ENCODE results near the gene CRYBG1. TPM values are rescaled to one million over a fixed set of nuclear protein-coding genes. Genes with fewer than 3 reads are reported as not detected.

The CRYBG1 gene
- polyA plus RNA-seq, 1 donor (not counting 4 experiments of a cell fraction or from before 2014, with no cell fraction given) = 54.7 TPM

DNA sequence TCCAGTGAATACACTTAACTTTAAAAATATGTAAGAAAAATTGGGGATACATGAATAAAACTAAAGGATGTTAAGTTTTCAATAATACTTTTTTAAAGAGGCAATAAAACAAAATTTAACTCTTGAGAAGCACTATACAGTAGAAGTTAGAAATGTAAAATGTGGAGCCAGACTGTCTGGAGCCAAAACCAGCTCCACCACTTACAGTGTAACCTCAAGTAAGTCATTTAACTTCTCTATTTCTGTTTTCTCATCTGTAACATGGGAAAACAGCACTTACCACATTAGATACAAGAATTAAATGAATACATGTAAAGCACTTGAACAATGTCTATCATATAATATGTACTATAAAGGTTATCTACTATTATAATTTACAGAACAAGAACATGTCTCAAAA, 41.7 kb upstream of the CRYBG1 start:
- DNase-seq (ENCODE audit: low read depth, low spot score) (no peak), FAIRE-seq (no peak)
- Histone ChIP-seq H3K4me3 (ENCODE audit: control insufficient read depth in 2 of 3, extremely low read depth in 1 of 3, insufficient read depth in 2 of 3, low read depth in 1 of 3, low read length in 3 of 3) (no peak overlapping the region), H3K36me3 (ENCODE audit: control insufficient read depth in 2 of 2, extremely low read depth in 1 of 2, insufficient read depth in 2 of 2, low read length in 2 of 2) (peaks cover 5 to 7% of the 10 kb centered on the region in 2 experiments), H4K20me1 (ENCODE audit: control insufficient read depth, extremely low read depth, insufficient read depth, low read length) (no peaks in the 10 kb centered on the region), H3K9me3 (ENCODE audit: control insufficient read depth, low read depth, low read length) (no peaks in the 10 kb centered on the region), H3K9ac (ENCODE audit: control insufficient read depth, extremely low read depth, insufficient read depth, low read length) (no peak overlapping the region), H3K27ac (ENCODE audit: control insufficient read depth, insufficient read depth, low read length) (no peak overlapping the region), H2AFZ (ENCODE audit: control insufficient read depth, low read length) (no peak overlapping the region), H3K79me2 (ENCODE audit: control insufficient read depth, insufficient read depth, low read length) (peaks cover 89% of the 10 kb centered on the region), H3K4me2 (ENCODE audit: control insufficient read depth, extremely low read depth, insufficient read depth, low read depth, low read length) (no peak overlapping the region), H3K4me1 (ENCODE audit: control insufficient read depth, extremely low read depth, insufficient read depth, low read length) (peaks cover 13% of the 10 kb centered on the region), H3K9me1 (ENCODE audit: control insufficient read depth, extremely low read depth, insufficient read depth, low read length) (no peaks in the 10 kb centered on the region), H3K27me3 (ENCODE audit: control insufficient read depth, extremely low read depth, insufficient read depth, low read length) (no peaks in the 10 kb centered on the region)
- no peak for TF ChIP-seq EZH2 (IDR thresholded peaks at IDR 0.05; ENCODE audit: low read length)
- TF ChIP-seq, protein P1, sequence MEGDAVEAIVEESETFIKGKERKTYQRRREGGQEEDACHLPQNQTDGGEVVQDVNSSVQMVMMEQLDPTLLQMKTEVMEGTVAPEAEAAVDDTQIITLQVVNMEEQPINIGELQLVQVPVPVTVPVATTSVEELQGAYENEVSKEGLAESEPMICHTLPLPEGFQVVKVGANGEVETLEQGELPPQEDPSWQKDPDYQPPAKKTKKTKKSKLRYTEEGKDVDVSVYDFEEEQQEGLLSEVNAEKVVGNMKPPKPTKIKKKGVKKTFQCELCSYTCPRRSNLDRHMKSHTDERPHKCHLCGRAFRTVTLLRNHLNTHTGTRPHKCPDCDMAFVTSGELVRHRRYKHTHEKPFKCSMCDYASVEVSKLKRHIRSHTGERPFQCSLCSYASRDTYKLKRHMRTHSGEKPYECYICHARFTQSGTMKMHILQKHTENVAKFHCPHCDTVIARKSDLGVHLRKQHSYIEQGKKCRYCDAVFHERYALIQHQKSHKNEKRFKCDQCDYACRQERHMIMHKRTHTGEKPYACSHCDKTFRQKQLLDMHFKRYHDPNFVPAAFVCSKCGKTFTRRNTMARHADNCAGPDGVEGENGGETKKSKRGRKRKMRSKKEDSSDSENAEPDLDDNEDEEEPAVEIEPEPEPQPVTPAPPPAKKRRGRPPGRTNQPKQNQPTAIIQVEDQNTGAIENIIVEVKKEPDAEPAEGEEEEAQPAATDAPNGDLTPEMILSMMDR (optimal IDR thresholded peaks at IDR 0.05 in 1 of 3, IDR thresholded peaks at IDR 0.05 in 1 of 3, conservative IDR thresholded peaks at IDR 0.05 in 1 of 3; ENCODE audit: extremely low read depth in 1 of 3, insufficient read depth in 2 of 3, low read length in 3 of 3) = no peak
- dilution Hi-C loops (cut with MboI; ENCODE audit: extremely low pct_ligation_motif_present, low sequenced_read_pairs) = no loop called here

DNA sequence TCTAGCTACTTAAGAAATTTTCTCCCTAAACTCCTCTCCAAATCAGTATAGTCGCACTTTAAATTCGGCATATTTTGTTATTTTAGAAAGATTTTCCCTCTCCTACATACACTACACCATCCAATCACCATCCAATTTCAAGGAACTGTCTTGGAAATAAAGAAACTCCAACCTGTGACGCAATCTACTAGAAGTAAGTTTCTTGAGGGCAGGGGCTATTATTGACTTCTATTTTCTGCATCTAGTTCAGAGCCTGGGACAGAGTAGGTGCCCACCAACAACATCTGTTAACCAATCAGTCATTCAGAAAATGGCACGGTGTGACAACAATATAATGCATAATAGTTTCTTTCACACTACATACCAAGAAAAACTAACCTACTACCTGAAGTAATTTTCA, 38.6 kb upstream of the CRYBG1 start:
- FAIRE-seq (no peak), DNase-seq (ENCODE audit: low read depth, low spot score) (no peak)
- H3K9me3 ChIP-seq (ENCODE audit: control insufficient read depth, low read depth, low read length) = no peaks in the 10 kb centered on the region
- dilution Hi-C loops (cut with MboI; ENCODE audit: extremely low pct_ligation_motif_present, low sequenced_read_pairs) = no loop called here
- no peaks in the 10 kb centered on the region for H3K27me3 ChIP-seq (ENCODE audit: control insufficient read depth, extremely low read depth, insufficient read depth, low read length)
- TF ChIP-seq, protein P1 (optimal IDR thresholded peaks at IDR 0.05 in 1 of 3, IDR thresholded peaks at IDR 0.05 in 1 of 3, conservative IDR thresholded peaks at IDR 0.05 in 1 of 3; ENCODE audit: extremely low read depth in 1 of 3, insufficient read depth in 2 of 3, low read length in 3 of 3) = no peak
- TF ChIP-seq EZH2 (IDR thresholded peaks at IDR 0.05; ENCODE audit: low read length) = no peak
- H3K36me3 ChIP-seq (ENCODE audit: control insufficient read depth in 2 of 2, extremely low read depth in 1 of 2, insufficient read depth in 2 of 2, low read length in 2 of 2) = no peaks in the 10 kb centered on the region
- no peak overlapping the region for H3K4me3 ChIP-seq (ENCODE audit: control insufficient read depth in 2 of 3, extremely low read depth in 1 of 3, insufficient read depth in 2 of 3, low read depth in 1 of 3, low read length in 3 of 3)
- H3K9ac ChIP-seq (ENCODE audit: control insufficient read depth, extremely low read depth, insufficient read depth, low read length) = no peak overlapping the region
- peaks cover 11% of the 10 kb centered on the region for H3K4me1 ChIP-seq (ENCODE audit: control insufficient read depth, extremely low read depth, insufficient read depth, low read length)
- no peak overlapping the region for H3K27ac ChIP-seq (ENCODE audit: control insufficient read depth, insufficient read depth, low read length)
- H3K4me2 ChIP-seq (ENCODE audit: control insufficient read depth, extremely low read depth, insufficient read depth, low read depth, low read length) = no peak overlapping the region
- peaks cover 77% of the 10 kb centered on the region for H3K79me2 ChIP-seq (ENCODE audit: control insufficient read depth, insufficient read depth, low read length)
- H4K20me1 ChIP-seq (ENCODE audit: control insufficient read depth, extremely low read depth, insufficient read depth, low read length) = no peaks in the 10 kb centered on the region
- H2AFZ ChIP-seq (ENCODE audit: control insufficient read depth, low read length) = no peak overlapping the region
- no peaks in the 10 kb centered on the region for H3K9me1 ChIP-seq (ENCODE audit: control insufficient read depth, extremely low read depth, insufficient read depth, low read length)
